Measurements from ENCODE around the gene XCR1.

DNA sequence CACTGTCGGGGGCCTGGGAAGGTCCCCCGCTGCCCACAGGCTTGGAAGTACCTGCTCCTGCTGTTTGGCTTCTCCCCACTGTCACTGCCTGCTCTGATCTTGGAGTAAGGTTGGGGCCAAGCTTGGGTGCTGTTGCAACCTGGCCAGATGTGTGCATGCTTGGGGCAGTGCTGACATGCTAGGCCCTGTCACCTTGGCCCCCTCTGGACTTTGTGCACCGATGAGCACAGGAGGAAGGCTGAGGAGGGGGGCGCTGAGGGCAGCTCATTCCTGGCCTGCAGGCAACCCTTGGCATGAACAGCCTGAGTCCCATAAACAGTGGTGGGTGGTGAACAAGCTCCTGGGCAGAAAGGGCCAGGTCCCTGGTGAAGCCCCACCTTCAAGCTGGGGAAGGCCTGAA lies 4.0 kb upstream of the XCR1 start:
- TF ChIP-seq EZH2 (IDR thresholded peaks at IDR 0.05; ENCODE audit: low read depth, low read length, severe bottlenecking) (no peak), EP300 (IDR thresholded peaks at IDR 0.05; ENCODE audit: borderline replicate concordance in 1 of 2, low read depth in 2 of 2, low read length in 2 of 2) (no peak), POLR2AphosphoS5 (IDR thresholded peaks at IDR 0.05; ENCODE audit: low read depth, low read length) (no peak)
- TF ChIP-seq, protein P1, sequence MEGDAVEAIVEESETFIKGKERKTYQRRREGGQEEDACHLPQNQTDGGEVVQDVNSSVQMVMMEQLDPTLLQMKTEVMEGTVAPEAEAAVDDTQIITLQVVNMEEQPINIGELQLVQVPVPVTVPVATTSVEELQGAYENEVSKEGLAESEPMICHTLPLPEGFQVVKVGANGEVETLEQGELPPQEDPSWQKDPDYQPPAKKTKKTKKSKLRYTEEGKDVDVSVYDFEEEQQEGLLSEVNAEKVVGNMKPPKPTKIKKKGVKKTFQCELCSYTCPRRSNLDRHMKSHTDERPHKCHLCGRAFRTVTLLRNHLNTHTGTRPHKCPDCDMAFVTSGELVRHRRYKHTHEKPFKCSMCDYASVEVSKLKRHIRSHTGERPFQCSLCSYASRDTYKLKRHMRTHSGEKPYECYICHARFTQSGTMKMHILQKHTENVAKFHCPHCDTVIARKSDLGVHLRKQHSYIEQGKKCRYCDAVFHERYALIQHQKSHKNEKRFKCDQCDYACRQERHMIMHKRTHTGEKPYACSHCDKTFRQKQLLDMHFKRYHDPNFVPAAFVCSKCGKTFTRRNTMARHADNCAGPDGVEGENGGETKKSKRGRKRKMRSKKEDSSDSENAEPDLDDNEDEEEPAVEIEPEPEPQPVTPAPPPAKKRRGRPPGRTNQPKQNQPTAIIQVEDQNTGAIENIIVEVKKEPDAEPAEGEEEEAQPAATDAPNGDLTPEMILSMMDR (IDR thresholded peaks at IDR 0.05; ENCODE audit: control extremely low read depth in 1 of 3, insufficient read depth in 1 of 3, low read depth in 1 of 3, low read length in 3 of 3), result no peak
- TF ChIP-seq, protein P2, sequence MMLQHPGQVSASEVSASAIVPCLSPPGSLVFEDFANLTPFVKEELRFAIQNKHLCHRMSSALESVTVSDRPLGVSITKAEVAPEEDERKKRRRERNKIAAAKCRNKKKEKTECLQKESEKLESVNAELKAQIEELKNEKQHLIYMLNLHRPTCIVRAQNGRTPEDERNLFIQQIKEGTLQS (IDR thresholded peaks at IDR 0.05; ENCODE audit: insufficient read depth, low read depth, low read length), result no peak

Measured in H1 (cell line).